MCF 10A (cell line): ENCODE data around the gene PSRC1. TPM values are rescaled to one million over a fixed set of nuclear protein-coding genes. Genes with fewer than 3 reads are reported as not detected.

Experiments used
- BruUV-seq: library from RNA; stranded (reverse); fragments of 400-500 nt; replicated peaks from 2 replicates; lab custom pipeline; 2021; lab: Mats Ljungman, UMichigan
- CTCF ChIA-PET: fragments of 300-600 bp; sonication (Branson Sonifier 250); formaldehyde crosslinking; extraction: SDS; loops from one replicate; lab custom pipeline; 2021; ENCODE audit warnings: antibody characterized with exemption, inconsistent platforms; lab: Yijun Ruan, JAX
- POLR2A ChIA-PET: fragments of 300-600, 350-650 bp; sonication (Branson Sonifier 250); formaldehyde crosslinking; extraction: SDS; loops from one replicate; lab custom pipeline; 2020; ENCODE audit warnings: antibody characterized with exemption, inconsistent platforms; lab: Yijun Ruan, JAX
- DNase-seq: peaks from one replicate; pipeline ENCODE4 v3.0.0-alpha.2; 2018; ENCODE audit not compliant: unreplicated experiment
- H3K27ac Mint-ChIP-seq: one replicate; pipeline ENCODE4 v1.8.0; 2022; ENCODE audit warnings: mild to moderate bottlenecking, low read depth, mixed read lengths; ENCODE audit not compliant: unreplicated experiment
- H3K27me3 Mint-ChIP-seq: one replicate; pipeline ENCODE4 v1.8.0; 2022; ENCODE audit warnings: mixed read lengths; ENCODE audit not compliant: insufficient read depth, unreplicated experiment
- H3K36me3 Mint-ChIP-seq: one replicate; pipeline ENCODE4 v1.8.0; 2022; ENCODE audit warnings: mild to moderate bottlenecking, moderate library complexity, mixed read lengths; ENCODE audit not compliant: insufficient read depth, unreplicated experiment
- H3K4me1 Mint-ChIP-seq: one replicate; pipeline ENCODE4 v1.8.0; 2022; ENCODE audit warnings: mixed read lengths; ENCODE audit not compliant: insufficient read depth, unreplicated experiment
- H3K4me3 Mint-ChIP-seq: one replicate; pipeline ENCODE4 v1.8.0; 2022; ENCODE audit warnings: mild to moderate bottlenecking, moderate library complexity, mixed read lengths; ENCODE audit not compliant: unreplicated experiment
- H3K9me3 Mint-ChIP-seq: one replicate; pipeline ENCODE4 v1.8.0; 2022; ENCODE audit warnings: mixed read lengths; ENCODE audit not compliant: unreplicated experiment
- intact Hi-C: fragments of 100-400 bp; cut with micrococcal nuclease; formaldehyde crosslinking; loops from 2 replicates; pipeline ENCODE4 v1.14.1; 2022
- total RNA-seq: library from RNA; stranded (reverse); gene quantifications from 2 replicates; pipeline ENCODE4 v1.2.3, GENCODE V29; 2022
- TF ChIP-seq, protein P1 (sequence below): fragments of 200-600 bp; IDR thresholded peaks from one replicate; pipeline ENCODE4 v1.8.0; 2022; ENCODE audit warnings: antibody characterized with exemption, mild to moderate bottlenecking; ENCODE audit not compliant: unreplicated experiment

Gene PSRC1
- total RNA-seq, 1 experiment from 2014 or later: 19.4 TPM

DNA sequence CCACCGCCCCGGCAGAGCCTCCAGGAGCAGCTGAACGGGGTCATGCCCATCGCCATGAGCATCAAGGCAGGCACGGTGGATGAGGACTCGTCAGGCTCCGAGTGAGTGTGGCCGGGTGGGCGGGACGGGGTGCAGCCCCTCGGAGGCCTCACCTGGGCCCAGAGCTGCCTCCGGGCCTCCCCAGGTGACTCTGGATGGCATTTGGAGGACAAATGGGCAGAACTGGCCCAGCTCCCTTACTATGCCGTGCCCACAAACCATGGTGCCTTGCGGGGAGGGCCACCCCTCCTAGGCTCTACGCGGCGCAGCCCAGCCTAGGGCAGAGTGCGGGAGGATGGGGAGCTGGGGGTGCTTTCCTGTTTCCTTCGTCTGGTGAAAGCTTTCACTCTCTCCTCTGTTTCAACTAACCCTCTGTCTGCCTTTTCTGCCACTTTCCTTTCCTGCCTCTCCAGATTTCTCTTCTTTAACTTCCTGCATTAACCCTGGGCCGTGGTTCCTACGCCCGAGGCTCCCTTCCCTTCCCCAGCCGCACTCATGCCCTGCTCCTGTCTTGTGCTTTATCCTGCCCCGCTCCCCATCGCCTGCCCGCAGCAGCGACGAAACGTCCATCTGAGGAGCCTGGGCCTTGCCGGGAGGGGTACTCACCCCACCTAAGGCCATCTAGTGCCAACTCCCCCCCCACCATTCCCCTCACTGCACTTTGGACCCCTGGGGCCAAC lies 9.2 kb downstream of the PSRC1 start:
- intact Hi-C loops: loop anchor here (1.0 kb wide), 1 partner anchor 10 kb away; no protein-coding TSS in a partner anchor
- H3K4me3 Mint-ChIP-seq: peak overlapping the region; percentile 72
- DNase-seq: no peak
- TF ChIP-seq, protein P1, sequence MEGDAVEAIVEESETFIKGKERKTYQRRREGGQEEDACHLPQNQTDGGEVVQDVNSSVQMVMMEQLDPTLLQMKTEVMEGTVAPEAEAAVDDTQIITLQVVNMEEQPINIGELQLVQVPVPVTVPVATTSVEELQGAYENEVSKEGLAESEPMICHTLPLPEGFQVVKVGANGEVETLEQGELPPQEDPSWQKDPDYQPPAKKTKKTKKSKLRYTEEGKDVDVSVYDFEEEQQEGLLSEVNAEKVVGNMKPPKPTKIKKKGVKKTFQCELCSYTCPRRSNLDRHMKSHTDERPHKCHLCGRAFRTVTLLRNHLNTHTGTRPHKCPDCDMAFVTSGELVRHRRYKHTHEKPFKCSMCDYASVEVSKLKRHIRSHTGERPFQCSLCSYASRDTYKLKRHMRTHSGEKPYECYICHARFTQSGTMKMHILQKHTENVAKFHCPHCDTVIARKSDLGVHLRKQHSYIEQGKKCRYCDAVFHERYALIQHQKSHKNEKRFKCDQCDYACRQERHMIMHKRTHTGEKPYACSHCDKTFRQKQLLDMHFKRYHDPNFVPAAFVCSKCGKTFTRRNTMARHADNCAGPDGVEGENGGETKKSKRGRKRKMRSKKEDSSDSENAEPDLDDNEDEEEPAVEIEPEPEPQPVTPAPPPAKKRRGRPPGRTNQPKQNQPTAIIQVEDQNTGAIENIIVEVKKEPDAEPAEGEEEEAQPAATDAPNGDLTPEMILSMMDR: no peak
- CTCF ChIA-PET: interaction anchor here (0.6 to 1.4 kb wide), 4 partner anchors 10 to 125 kb away, joined by 3 to 4 read pairs (median 3); no protein-coding TSS in a partner anchor
- no peaks in the 10 kb centered on the region for H3K9me3 Mint-ChIP-seq
- peaks cover 29% of the 10 kb centered on the region for H3K4me1 Mint-ChIP-seq
- H3K36me3 Mint-ChIP-seq: peaks cover 6% of the 10 kb centered on the region
- no TSS peak for BruUV-seq
- H3K27me3 Mint-ChIP-seq: no peaks in the 10 kb centered on the region
- POLR2A ChIA-PET: interaction anchor here (0.9 to 2.0 kb wide), 8 partner anchors 9 to 174 kb away, joined by 3 to 20 read pairs (median 4); partner anchors contain the start of genes PSRC1, SARS1 and SORT1
- H3K27ac Mint-ChIP-seq: peak overlapping the region; percentile 79

DNA sequence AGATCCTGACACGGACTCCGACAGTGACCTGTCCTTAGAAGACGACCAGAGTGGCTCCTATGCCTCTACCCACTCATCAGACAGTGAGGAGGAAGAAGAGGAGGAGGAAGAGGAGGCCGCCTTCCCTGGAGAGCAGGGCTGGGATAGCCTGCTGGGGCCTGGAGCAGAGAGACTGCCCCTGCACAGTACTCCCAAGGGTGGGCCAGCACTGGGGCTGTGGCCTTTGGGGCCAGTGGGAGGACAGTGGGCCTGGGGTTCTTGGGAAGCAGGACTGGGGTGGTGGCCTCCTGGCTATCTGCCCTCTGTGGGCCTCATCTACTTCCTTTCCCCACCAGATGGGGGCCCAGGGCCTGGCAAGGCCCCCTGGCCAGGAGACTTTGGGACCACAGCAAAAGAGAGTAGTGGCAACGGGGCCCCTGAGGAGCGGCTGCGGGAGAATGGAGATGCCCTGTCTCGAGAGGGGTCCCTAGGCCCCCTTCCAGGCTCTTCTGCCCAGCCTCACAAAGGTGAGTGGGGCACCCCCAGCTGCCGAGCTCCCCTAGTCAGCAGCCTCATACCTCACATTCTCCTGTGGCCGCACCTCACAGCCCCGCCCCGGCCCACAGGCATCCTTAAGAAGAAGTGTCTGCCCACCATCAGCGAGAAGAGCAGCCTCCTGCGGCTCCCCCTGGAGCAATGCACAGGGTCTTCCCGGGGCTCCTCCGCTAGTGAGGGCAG lies 10.0 kb downstream of the PSRC1 start:
- no peaks in the 10 kb centered on the region for H3K27me3 Mint-ChIP-seq
- TF ChIP-seq, protein P1: no peak
- peak overlapping the region; percentile 72 for H3K4me3 Mint-ChIP-seq
- intact Hi-C loops: no loop called here
- CTCF ChIA-PET: interaction anchor here (0.6 to 1.4 kb wide), 3 partner anchors 9 to 125 kb away, joined by 3 to 4 read pairs (median 3); no protein-coding TSS in a partner anchor
- H3K27ac Mint-ChIP-seq: peak overlapping the region; percentile 42
- POLR2A ChIA-PET: interaction anchor here (0.9 to 2.0 kb wide), 8 partner anchors 9 to 173 kb away, joined by 3 to 20 read pairs (median 4); partner anchors contain the start of genes PSRC1, SARS1 and SORT1
- H3K36me3 Mint-ChIP-seq: peaks cover 6% of the 10 kb centered on the region
- peaks cover 33% of the 10 kb centered on the region for H3K4me1 Mint-ChIP-seq
- no peaks in the 10 kb centered on the region for H3K9me3 Mint-ChIP-seq
- DNase-seq: no peak
- no TSS peak for BruUV-seq

DNA sequence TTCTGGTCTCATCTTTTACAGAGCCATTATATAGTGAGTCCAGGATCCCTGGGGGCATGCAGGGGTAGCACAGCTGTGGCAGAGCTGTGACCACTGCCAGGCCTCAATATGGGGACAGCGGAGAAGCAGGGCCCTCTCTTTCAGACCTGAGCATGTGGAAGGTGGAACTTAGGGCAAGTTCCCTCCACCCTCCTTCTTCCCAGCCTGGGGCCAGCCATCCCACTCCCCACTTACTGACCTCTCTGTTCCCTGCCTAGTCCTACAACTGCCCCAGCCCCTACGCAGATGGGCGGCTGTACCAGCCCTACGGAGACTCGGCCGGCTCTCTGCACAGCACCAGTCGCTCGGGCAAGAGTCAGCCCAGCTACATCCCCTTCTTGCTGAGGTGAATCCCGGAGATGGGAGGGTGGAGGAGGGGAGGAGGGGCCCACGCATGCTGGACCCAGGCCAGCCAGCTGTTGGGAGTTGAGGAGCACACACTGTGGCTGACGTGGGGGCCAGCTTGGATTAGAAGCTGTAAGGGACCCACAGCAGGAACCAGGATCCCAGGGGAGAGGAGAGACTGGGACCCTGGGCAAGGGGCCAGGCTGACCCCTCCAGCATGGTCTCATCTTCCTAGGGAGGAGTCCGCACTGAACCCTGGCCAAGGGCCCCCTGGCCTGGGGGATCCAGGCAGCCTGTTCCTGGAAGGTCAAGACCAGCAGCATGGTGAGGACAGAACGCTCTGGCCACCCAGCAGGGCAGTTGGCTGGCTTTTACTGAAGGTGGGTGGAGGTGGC lies 10.7 kb downstream of the PSRC1 start:
- Mint-ChIP-seq H3K4me3 (no peak overlapping the region), H3K36me3 (peaks cover 12% of the 10 kb centered on the region), H3K27me3 (no peaks in the 10 kb centered on the region), H3K4me1 (peaks cover 40% of the 10 kb centered on the region), H3K9me3 (no peaks in the 10 kb centered on the region), H3K27ac (peak overlapping the region; percentile 42)
- intact Hi-C loops: no loop called here
- TF ChIP-seq, protein P1: no peak
- CTCF ChIA-PET: interaction anchor here (1.4 kb wide), 1 partner anchor 8 kb away, joined by 3 read pairs; no protein-coding TSS in a partner anchor
- POLR2A ChIA-PET: interaction anchor here (0.6 to 2.0 kb wide), 2 partner anchors 11 to 119 kb away, joined by 3 to 20 read pairs; partner anchors contain the start of gene PSRC1
- BruUV-seq: no TSS peak
- no peak for DNase-seq
